SK-N-SH (cell line): ENCODE measurements around the gene ATF3. TPM values are rescaled to one million over a fixed set of nuclear protein-coding genes. Genes with fewer than 3 reads are reported as not detected.

Source experiments
- CTCF ChIA-PET: fragments of 300-600, 350-600 bp; formaldehyde crosslinking; extraction: SDS; loops from one replicate; lab custom pipeline; 2021; lab: Yijun Ruan, JAX
- POLR2A ChIA-PET: fragments of 350-600 bp; sonication (Branson Sonifier 250); formaldehyde crosslinking; extraction: SDS; loops from one replicate; lab custom pipeline; 2020; ENCODE audit warnings: antibody characterized with exemption, inconsistent platforms; lab: Yijun Ruan, JAX
- DNase-seq: peaks from one replicate; pipeline ENCODE4 v3.0.0; 2012
- H2AFZ ChIP-seq: fragments of 200-600 bp; sonication (generic); 2 replicates; pipeline ENCODE4 v1.8.1; 2016; ENCODE audit warnings: antibody characterized with exemption, mild to moderate bottlenecking, low read depth
- H3F3A ChIP-seq: fragments of 200-600 bp; sonication (generic); replicated peaks from 2 replicates; pipeline ENCODE3; 2016; ENCODE audit warnings: antibody characterized with exemption, mild to moderate bottlenecking; ENCODE audit not compliant: insufficient read depth
- H3K27ac ChIP-seq, 2 experiments: fragments of 200-500 bp in 1 of 2; fragments of 200-600 bp in 1 of 2; sonication (Bioruptor generic) in 1 of 2; sonication (generic), shearing (Covaris generic) in 1 of 2; 2 replicates each; pipeline versions ENCODE4 v1.5.1 to v1.6.1; 2014 to 2016; ENCODE audit warnings: low read depth in 2 of 2, inconsistent platforms in 1 of 2, low read length in 1 of 2, mild to moderate bottlenecking in 1 of 2, mixed read lengths in 1 of 2
- H3K27me3 ChIP-seq: fragments of 200-600 bp; sonication (generic), shearing (Covaris generic); 2 replicates; pipeline ENCODE4 v1.6.1; 2016; ENCODE audit warnings: mixed run types; ENCODE audit not compliant: insufficient read depth
- H3K36me3 ChIP-seq, 2 experiments: fragments of 200-500 bp in 1 of 2; fragments of 200-600 bp in 1 of 2; sonication (Bioruptor generic) in 1 of 2; sonication (generic) in 1 of 2; replicated peaks in 1 of 2; 2 replicates each; pipeline versions ENCODE3 to v1.5.1; 2014 to 2016; ENCODE audit warnings: low read length in 1 of 2, mild to moderate bottlenecking in 1 of 2; ENCODE audit not compliant: insufficient read depth in 2 of 2, control insufficient read depth in 1 of 2
- H3K4me1 ChIP-seq, 2 experiments: fragments of 200-500 bp in 1 of 2; fragments of 200-600 bp in 1 of 2; sonication (Bioruptor generic) in 1 of 2; sonication (generic), shearing (Covaris generic) in 1 of 2; 2 replicates each; pipeline versions ENCODE4 v1.5.1 to v1.6.1; 2014 to 2016; ENCODE audit warnings: low read depth in 1 of 2, low read length in 1 of 2, mixed run types in 1 of 2; ENCODE audit not compliant: insufficient read depth in 2 of 2, control insufficient read depth in 1 of 2
- H3K4me2 ChIP-seq: fragments of 200-600 bp; sonication (generic), shearing (Covaris generic); 2 replicates; pipeline ENCODE4 v1.6.1; 2017; ENCODE audit warnings: mixed run types
- H3K4me3 ChIP-seq, 2 experiments: fragments of 200-500 bp in 1 of 2; fragments of 200-600 bp in 1 of 2; sonication (Bioruptor generic) in 1 of 2; sonication (generic), shearing (Covaris generic) in 1 of 2; 2 replicates each; pipeline versions ENCODE4 v1.5.1 to v1.8.1; 2014 to 2016; ENCODE audit warnings: low read depth in 2 of 2, inconsistent platforms in 1 of 2, low read length in 1 of 2, mild to moderate bottlenecking in 1 of 2, mixed read lengths in 1 of 2, moderate library complexity in 1 of 2
- H3K79me2 ChIP-seq: fragments of 200-600 bp; sonication (generic); 2 replicates; pipeline ENCODE4 v1.8.1; 2017; ENCODE audit warnings: mild to moderate bottlenecking; ENCODE audit not compliant: insufficient read depth
- H3K9ac ChIP-seq: fragments of 200-600 bp; sonication (generic); 2 replicates; pipeline ENCODE4 v1.6.1; 2017; ENCODE audit warnings: mixed run types
- H3K9me2 ChIP-seq: fragments of 200-600 bp; sonication (generic); 2 replicates; pipeline ENCODE4 v1.6.1; 2017; ENCODE audit warnings: mixed run types
- H3K9me3 ChIP-seq: fragments of 200-600 bp; sonication (generic); 2 replicates; pipeline ENCODE4 v1.6.1; 2017; ENCODE audit warnings: mixed run types, mild to moderate bottlenecking, moderate library complexity
- H4K20me1 ChIP-seq: fragments of 200-600 bp; sonication (generic); 2 replicates; pipeline ENCODE4 v1.6.1; 2017; ENCODE audit warnings: mild to moderate bottlenecking, mixed run types; ENCODE audit not compliant: insufficient read depth
- CHD2 ChIP-seq: fragments of 150-350 bp; IDR thresholded peaks from 2 replicates; pipeline ENCODE4 v1.6.1; 2018; ENCODE audit warnings: low read length; ENCODE audit not compliant: partially characterized antibody
- GABPA ChIP-seq: IDR thresholded peaks from 2 replicates; pipeline ENCODE4 v1.4.0; 2012; ENCODE audit warnings: low read depth, mild to moderate bottlenecking
- JUND ChIP-seq: IDR thresholded peaks from 2 replicates; pipeline ENCODE4 v1.4.0; 2012
- MEF2A ChIP-seq: IDR thresholded peaks from 2 replicates; pipeline ENCODE4 v1.4.0; 2012; ENCODE audit warnings: low read depth, borderline replicate concordance
- MXI1 ChIP-seq: IDR thresholded peaks from 2 replicates; pipeline ENCODE4 v1.6.1; 2012; ENCODE audit warnings: mild to moderate bottlenecking, low read depth, low read length, improper control_type of control experiment
- NRF1 ChIP-seq: IDR thresholded peaks from 2 replicates; pipeline ENCODE4 v1.6.1; 2012; ENCODE audit warnings: low read depth, mild to moderate bottlenecking, low read length
- POLR2AphosphoS5 ChIP-seq: IDR thresholded peaks from 2 replicates; pipeline ENCODE4 v1.6.1; 2012; ENCODE audit warnings: low read depth, low read length
- RAD21 ChIP-seq: IDR thresholded peaks from 2 replicates; pipeline ENCODE4 v1.6.1; 2012; ENCODE audit warnings: mild to moderate bottlenecking, low read length
- RFX5 ChIP-seq: IDR thresholded peaks from 2 replicates; pipeline ENCODE4 v1.6.1; 2012; ENCODE audit warnings: mild to moderate bottlenecking, improper control_type of control experiment, low read length
- RXRA ChIP-seq: IDR thresholded peaks from 2 replicates; pipeline ENCODE4 v1.4.0; 2012; ENCODE audit warnings: low read depth, mild to moderate bottlenecking, borderline replicate concordance
- TEAD4 ChIP-seq: IDR thresholded peaks from 2 replicates; pipeline ENCODE4 v1.4.0; 2012; ENCODE audit warnings: mild to moderate bottlenecking, borderline replicate concordance; ENCODE audit not compliant: insufficient read depth
- YY1 ChIP-seq: IDR thresholded peaks from 2 replicates; pipeline ENCODE4 v1.4.0; 2012; ENCODE audit warnings: low read depth, mild to moderate bottlenecking
- WGBS: methylation state at CpG from one replicate; pipeline ENCODE4 v1.1.6; 2017; ENCODE audit warnings: low lambda C conversion rate; 5-methylcytosine and 5-hydroxymethylcytosine counted together
- polyA plus RNA-seq, 3 experiments: library from polyadenylated mRNA; depleted of rRNA; stranded (reverse); fragments of >200 nt; gene quantifications; 2 replicates each; pipeline ENCODE4 v1.2.3, GENCODE V29; 2012
- TF ChIP-seq, protein P1 (sequence below): fragments of 150-350 bp; IDR thresholded peaks from 2 replicates; pipeline ENCODE4 v1.6.1; 2017; ENCODE audit warnings: antibody characterized with exemption, low read length, low read depth, borderline replicate concordance
- TF ChIP-seq, protein P2 (sequence below): fragments of 150-350 bp; IDR thresholded peaks from 2 replicates; pipeline ENCODE4 v1.6.1; 2016; ENCODE audit warnings: mild to moderate bottlenecking, low read depth, low read length

Gene ATF3
- polyA plus RNA-seq, 1 of the 3 experiments (the other 2 are of a cell fraction): 29.7 TPM

DNA sequence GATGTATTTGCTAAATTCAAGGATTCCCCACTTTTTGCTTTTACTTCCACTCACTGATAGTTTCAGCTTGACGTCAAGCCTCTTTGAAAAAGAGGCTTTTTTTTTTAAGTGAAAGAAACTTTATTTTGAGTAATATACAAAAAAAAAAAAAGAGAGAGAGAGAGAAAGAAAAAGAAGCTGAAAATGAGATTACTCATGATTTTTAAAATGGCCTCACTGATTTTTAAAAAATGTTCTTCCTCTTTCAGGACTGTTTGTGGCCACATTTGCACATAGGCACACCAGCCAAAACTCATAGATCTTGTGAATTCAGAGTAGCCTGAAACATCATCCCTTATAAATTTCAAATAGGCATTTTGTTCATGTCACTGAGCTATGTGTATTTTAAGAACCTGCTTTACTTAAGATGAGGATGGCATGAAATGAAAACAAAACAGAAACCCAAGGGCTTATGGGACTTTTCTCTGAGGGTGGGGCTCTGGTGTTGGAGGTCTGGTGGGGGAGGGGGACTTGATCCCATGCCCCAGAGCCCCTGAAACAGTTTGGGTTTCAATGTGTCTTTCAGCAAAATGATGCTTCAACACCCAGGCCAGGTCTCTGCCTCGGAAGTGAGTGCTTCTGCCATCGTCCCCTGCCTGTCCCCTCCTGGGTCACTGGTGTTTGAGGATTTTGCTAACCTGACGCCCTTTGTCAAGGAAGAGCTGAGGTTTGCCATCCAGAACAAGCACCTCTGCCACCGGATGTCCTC lies 6.1 kb downstream of the ATF3 start:
- H3K79me2 ChIP-seq: no peaks in the 10 kb centered on the region
- H2AFZ ChIP-seq: no peak overlapping the region
- DNase-seq: no peak
- no peak overlapping the region for H3K9ac ChIP-seq
- H3K9me3 ChIP-seq: no peaks in the 10 kb centered on the region
- no peaks in the 10 kb centered on the region for H3K9me2 ChIP-seq
- no peak for TF ChIP-seq RAD21
- TF ChIP-seq YY1: no peak
- no peak for TF ChIP-seq NRF1
- TF ChIP-seq, protein P1, sequence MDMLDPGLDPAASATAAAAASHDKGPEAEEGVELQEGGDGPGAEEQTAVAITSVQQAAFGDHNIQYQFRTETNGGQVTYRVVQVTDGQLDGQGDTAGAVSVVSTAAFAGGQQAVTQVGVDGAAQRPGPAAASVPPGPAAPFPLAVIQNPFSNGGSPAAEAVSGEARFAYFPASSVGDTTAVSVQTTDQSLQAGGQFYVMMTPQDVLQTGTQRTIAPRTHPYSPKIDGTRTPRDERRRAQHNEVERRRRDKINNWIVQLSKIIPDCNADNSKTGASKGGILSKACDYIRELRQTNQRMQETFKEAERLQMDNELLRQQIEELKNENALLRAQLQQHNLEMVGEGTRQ: no peak
- no peak for TF ChIP-seq MEF2A
- TF ChIP-seq CHD2: no peak
- TF ChIP-seq POLR2AphosphoS5: no peak
- TF ChIP-seq, protein P2, sequence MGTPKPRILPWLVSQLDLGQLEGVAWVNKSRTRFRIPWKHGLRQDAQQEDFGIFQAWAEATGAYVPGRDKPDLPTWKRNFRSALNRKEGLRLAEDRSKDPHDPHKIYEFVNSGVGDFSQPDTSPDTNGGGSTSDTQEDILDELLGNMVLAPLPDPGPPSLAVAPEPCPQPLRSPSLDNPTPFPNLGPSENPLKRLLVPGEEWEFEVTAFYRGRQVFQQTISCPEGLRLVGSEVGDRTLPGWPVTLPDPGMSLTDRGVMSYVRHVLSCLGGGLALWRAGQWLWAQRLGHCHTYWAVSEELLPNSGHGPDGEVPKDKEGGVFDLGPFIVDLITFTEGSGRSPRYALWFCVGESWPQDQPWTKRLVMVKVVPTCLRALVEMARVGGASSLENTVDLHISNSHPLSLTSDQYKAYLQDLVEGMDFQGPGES: no peak
- no peak for TF ChIP-seq GABPA
- TF ChIP-seq RXRA: no peak
- TF ChIP-seq MXI1: no peak
- no peak for TF ChIP-seq RFX5
- 86% methylated on average over 5 of the region's 5 CpGs for WGBS
- H3K4me2 ChIP-seq: no peak overlapping the region
- H3K4me3 ChIP-seq: no peak overlapping the region
- no peaks in the 10 kb centered on the region for H3K36me3 ChIP-seq
- H3K27me3 ChIP-seq: no peaks in the 10 kb centered on the region
- ChIA-PET POLR2A (no interaction called here), CTCF (interaction anchor here (1.1 to 1.3 kb wide), 3 partner anchors 135 to 159 kb away, joined by 4 to 5 read pairs (median 4); no protein-coding TSS in a partner anchor)
- H4K20me1 ChIP-seq: no peaks in the 10 kb centered on the region; the same call in 1 of the 2 replicates
- H3K4me1 ChIP-seq: peaks cover 0 to 12% of the 10 kb centered on the region in 2 experiments; a peak in 2 of 4 replicates
- no peak overlapping the region for H3K27ac ChIP-seq
- no peaks in the 10 kb centered on the region for H3F3A ChIP-seq

DNA sequence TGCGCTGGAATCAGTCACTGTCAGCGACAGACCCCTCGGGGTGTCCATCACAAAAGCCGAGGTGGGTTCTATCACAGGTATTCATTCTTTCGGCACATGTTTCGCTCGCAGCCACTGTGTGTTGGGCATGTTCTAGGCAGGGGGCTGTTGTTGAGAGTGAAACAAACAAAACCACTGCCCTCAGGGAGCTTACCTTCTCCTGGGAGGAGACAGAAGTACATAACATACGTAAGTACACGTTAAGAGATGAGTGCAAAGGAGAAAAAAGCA lies 6.6 kb downstream of the ATF3 start:
- no peak overlapping the region for H3K4me3 ChIP-seq
- CTCF ChIA-PET: interaction anchor here (1.3 kb wide), 1 partner anchor 138 kb away, joined by 5 read pairs; no protein-coding TSS in a partner anchor

More for the DNA sequence above, 6.6 kb downstream of the ATF3 start:
- no peaks in the 10 kb centered on the region for H3K27me3 ChIP-seq
- no peak overlapping the region for H2AFZ ChIP-seq
- H3K79me2 ChIP-seq: no peaks in the 10 kb centered on the region
- POLR2A ChIA-PET: no interaction called here
- no peak for TF ChIP-seq TEAD4
- TF ChIP-seq GABPA: no peak
- TF ChIP-seq, protein P1: no peak
- no peak for TF ChIP-seq JUND
- H3K9me3 ChIP-seq: no peaks in the 10 kb centered on the region
- no peaks in the 10 kb centered on the region for H3K9me2 ChIP-seq
- H4K20me1 ChIP-seq: no peaks in the 10 kb centered on the region
- H3K36me3 ChIP-seq: no peaks in the 10 kb centered on the region
- no peak overlapping the region for H3K27ac ChIP-seq
- WGBS: 95% methylated on average over 9 of the region's 9 CpGs
- no peak overlapping the region for H3K9ac ChIP-seq
- H3F3A ChIP-seq: no peaks in the 10 kb centered on the region
- no peak for DNase-seq
- H3K4me1 ChIP-seq: peaks cover 0 to 7% of the 10 kb centered on the region in 2 experiments; a peak in 1 of 4 replicates
- no peak overlapping the region for H3K4me2 ChIP-seq
